SK-N-SH (cell line): ENCODE measurements around the gene ARL11.

Experiments
- CHD2 ChIP-seq: fragments of 150-350 bp; IDR thresholded peaks from 2 replicates; pipeline ENCODE4 v1.6.1; 2018; ENCODE audit warnings: low read length; ENCODE audit not compliant: partially characterized antibody
- CTCF ChIP-seq: fragments of 200-600 bp; sonication (generic); IDR thresholded peaks from 2 replicates; pipeline ENCODE4 v1.6.1; 2017; ENCODE audit warnings: antibody characterized with exemption, mild to moderate bottlenecking, moderate library complexity
- ELF1 ChIP-seq: IDR thresholded peaks from 2 replicates; pipeline ENCODE4 v1.4.0; 2012
- EP300 ChIP-seq, 2 experiments: IDR thresholded peaks; 2 replicates each; pipeline versions ENCODE4 v1.4.0 to v1.6.1; 2012; ENCODE audit warnings: borderline replicate concordance in 1 of 2, low read depth in 1 of 2, low read length in 1 of 2
- EZH2phosphoT487 ChIP-seq: fragments of 200-600 bp; sonication (generic); IDR thresholded peaks from 2 replicates; pipeline ENCODE4 v1.6.1; 2017; ENCODE audit warnings: low read depth, mixed run types, mild to moderate bottlenecking, antibody characterized with exemption, moderate library complexity, borderline replicate concordance
- GABPA ChIP-seq: IDR thresholded peaks from 2 replicates; pipeline ENCODE4 v1.4.0; 2012; ENCODE audit warnings: low read depth, mild to moderate bottlenecking
- MXI1 ChIP-seq: IDR thresholded peaks from 2 replicates; pipeline ENCODE4 v1.6.1; 2012; ENCODE audit warnings: mild to moderate bottlenecking, low read depth, low read length, improper control_type of control experiment
- PBX3 ChIP-seq: IDR thresholded peaks from 2 replicates; pipeline ENCODE4; 2012
- POLR2AphosphoS5 ChIP-seq: IDR thresholded peaks from 2 replicates; pipeline ENCODE4 v1.6.1; 2012; ENCODE audit warnings: low read depth, low read length
- RAD21 ChIP-seq: IDR thresholded peaks from 2 replicates; pipeline ENCODE4 v1.6.1; 2012; ENCODE audit warnings: mild to moderate bottlenecking, low read length
- SIN3A ChIP-seq: IDR thresholded peaks from 2 replicates; pipeline ENCODE4 v1.6.1; 2012; ENCODE audit warnings: low read depth, mild to moderate bottlenecking, low read length, moderate library complexity, borderline replicate concordance
- TAF1 ChIP-seq: IDR thresholded peaks from 2 replicates; pipeline ENCODE4 v1.6.1; 2012; ENCODE audit warnings: low read depth, mild to moderate bottlenecking, low read length, moderate library complexity, borderline replicate concordance
- YY1 ChIP-seq: IDR thresholded peaks from 2 replicates; pipeline ENCODE4 v1.4.0; 2012; ENCODE audit warnings: low read depth, mild to moderate bottlenecking

DNA sequence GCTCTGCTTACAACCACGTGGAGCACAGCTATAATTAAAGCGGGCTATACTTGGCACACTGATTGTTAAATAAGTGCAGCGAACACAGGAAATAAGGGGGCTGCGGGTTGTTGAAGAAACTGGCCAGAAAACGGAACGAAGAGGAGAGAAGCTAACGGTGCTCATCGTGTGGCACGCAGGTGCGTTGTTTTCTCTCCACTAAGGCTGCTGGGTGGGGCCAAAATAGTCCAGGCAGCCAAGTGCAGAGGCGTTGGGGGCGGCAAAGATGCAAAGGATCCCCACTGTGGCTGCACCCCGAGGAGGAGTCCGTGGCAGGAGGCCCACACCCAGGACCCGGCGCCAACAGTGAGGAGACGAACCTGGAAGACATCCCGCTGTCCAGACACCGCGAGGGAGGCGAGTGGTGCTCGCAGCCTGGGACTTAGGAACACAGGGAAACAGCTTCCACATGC is 8.1 kb upstream of the ARL11 start:
- no peak for TF ChIP-seq CTCF
- no peak for TF ChIP-seq PBX3
- no peak for TF ChIP-seq POLR2AphosphoS5
- no peak for TF ChIP-seq MXI1
- no peak for TF ChIP-seq EP300 (IDR thresholded peaks at IDR 0.05; ENCODE audit: borderline replicate concordance in 1 of 2, low read depth in 1 of 2, low read length in 1 of 2)
- no peak for TF ChIP-seq EZH2phosphoT487
- TF ChIP-seq YY1: no peak
- no peak for TF ChIP-seq GABPA
- TF ChIP-seq ELF1: no peak
- TF ChIP-seq CHD2: no peak
- no peak for TF ChIP-seq SIN3A
- no peak for TF ChIP-seq RAD21
- no peak for TF ChIP-seq TAF1
